NCI-H146 treated with DMSO at 0.1 percent for 48 hours (cell line): Measurements from ENCODE around the gene RPL18.
A peak's percentile ranks its signal among the peaks of the same experiment; 100 is the strongest.
"Not testable (repeated sequence)": the region's sequence is repeated elsewhere in the genome, so short reads cannot be mapped to it uniquely, and the experiment has no call there.

Source experiments
- DNase-seq: peaks from one replicate; lab custom pipeline; 2025; ENCODE audit not compliant: unreplicated experiment; lab: John Stamatoyannopoulos, UW

The RPL18 gene

DNA sequence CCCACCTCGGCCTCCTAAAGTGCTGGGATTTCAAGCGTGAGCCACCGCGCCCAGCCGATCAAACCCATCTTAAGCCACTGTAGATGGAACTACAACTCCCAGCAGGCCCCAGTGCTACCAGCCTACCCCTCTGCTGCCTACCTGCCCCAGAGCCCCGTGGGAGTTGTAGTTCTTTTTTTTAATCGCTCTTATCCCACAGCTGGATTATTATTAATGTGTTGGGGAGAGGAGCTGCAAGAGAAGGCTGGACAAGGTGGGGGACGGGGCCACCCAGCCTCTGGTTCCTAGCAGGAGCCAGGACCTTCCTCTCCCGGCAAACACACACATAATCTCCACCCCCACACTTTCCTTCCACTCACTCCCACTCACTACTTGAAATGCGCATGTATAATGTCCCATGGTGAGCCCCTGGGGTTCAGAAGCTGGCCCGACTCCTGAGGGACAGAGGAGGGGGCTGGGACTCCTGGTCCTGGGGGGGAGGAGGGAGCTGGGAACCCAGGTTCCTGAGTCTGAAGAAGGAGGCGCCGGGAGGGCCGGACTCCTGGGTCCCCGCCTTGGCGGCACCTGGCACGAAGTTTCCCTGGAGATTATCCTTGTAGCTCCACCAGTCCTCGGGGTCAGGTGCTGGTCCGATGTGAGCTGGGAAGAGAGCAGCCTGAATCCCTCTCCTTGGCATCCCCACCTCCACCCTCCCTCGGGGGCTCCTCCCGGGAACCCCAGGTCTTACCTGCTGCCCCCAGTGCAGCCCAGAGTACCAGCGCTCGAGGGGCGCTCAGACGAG lies 26.1 kb upstream of the RPL18 start:
- DNase-seq: peak; percentile 48

DNA sequence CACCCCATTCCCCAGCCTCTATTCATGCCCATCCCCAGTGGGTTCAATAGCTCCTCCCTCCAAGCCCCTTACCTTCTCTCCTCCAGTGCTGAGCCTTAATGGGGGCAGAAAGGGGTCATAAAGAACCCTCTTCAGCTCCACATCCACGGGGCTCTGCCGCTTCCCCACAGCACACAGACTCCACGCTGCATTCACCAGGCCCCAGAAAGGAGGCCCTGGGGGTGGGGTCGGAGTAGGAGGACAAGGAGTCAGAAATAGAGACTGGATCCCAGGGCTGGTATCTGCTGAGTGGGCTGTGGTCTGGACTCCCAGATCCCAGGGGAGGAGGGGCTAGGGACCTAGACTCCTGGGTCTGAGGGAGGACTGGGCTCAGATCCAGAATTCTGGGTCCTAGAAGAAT lies 25.4 kb upstream of the RPL18 start:
- no peak for DNase-seq

DNA sequence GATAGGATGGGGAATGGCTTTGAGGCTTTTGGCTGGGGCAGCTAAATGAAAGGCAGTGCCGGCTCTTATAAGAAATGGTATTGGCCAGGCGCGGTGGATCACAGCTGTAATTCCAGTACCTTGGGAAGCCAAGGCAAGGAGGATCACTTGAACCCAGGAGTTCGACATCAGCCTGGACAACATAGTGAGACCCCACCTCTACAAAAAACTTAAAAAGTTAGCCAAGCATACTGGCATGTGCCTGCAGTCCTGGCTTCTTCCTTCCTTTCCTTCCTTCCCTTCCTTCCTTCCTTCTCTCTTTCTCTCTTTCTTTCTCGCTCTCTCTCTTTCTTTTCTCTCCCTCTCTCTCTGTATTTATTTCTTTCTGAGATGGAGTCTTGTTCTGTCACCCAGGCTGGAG lies 23.9 kb upstream of the RPL18 start:
- DNase-seq: no peak

DNA sequence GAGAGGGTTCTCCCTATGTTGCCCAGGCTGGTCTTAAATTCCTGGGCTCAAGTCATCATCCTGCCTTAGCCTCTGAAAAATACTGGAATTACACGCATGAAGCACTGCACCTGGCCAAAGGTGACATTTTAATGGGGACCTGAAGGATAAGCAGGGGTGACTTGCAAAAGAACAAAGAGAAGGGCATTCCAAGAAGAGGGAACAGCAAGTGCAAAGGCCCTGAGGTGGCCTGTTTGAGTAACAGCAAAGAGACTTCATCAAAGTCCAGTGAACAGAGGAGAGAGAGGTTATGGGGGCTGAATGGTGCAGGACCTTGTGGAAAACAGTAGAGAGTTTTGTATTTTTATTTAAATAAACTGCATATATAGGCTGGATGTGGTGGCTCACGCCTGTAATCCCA lies 22.9 kb upstream of the RPL18 start:
- DNase-seq: no peak

DNA sequence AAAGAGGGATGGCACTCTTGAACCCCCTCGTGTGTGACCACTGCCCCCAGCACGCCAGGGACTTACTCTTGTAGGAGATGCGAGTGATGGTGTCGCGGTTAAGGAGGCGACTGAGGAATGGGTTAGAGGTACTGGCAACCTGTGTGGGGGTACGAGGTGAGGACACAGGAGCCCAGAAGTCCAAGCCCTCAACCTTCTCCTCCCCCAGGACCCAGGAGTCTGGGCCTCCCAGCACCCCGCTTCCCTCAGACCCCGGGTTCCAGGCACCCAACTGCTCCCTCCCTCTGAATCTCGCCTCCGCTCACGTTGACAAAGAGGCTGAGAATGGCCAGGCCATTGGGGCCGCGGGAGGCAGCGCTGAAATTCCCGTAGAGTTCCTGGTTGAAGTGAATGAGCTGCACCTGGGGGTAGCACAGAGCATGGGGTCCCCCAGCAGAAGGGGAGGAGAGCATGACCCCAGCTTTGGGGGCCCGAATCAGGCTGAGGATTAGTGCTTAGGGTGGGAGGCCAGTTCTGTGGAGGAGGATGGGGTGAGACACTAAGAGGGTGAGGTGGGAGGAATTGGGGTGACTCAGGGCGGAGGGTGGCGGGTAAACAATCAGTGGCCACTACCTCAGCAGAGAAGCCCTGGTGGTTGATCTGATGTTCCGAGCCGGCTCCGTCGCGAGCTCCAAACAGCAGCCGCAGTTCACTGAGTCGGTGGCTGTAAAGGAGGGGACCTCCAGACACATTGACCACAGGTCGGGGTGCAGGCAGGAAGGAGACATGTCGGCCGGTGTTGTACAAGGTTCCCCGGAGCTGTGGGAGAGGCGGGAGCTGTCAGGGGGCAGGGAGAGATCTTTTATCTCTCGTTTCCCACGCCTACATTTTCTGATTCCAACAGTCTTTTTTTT lies 20.8 kb upstream of the RPL18 start:
- no peak for DNase-seq

DNA sequence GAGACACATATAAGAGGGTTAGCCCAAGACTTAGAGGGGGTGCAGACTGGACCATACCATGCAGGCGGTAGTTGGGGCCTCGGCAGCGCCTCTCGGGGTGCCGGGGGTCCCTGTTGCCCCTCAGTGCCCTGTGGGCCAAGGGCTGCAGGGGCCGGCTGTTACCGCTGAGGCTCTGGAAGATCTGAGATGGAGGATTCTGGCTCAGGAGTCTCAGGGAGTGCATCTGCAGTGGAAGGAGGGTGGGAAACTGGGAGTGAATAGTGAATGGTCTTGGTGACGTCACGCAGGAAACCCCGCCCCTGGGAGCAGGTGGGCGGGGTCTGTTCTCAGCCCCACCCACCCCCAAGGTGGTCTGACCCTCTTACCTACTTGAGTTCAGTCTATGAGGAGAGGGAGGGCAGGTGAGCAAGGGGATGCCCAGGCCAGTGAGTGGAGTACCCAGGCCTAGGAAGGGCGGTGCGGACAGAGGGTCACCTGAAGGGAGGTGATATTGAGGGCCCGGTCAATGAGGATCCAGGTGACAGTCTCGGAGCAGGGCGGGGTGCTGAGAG lies 19.9 kb upstream of the RPL18 start:
- no peak for DNase-seq

DNA sequence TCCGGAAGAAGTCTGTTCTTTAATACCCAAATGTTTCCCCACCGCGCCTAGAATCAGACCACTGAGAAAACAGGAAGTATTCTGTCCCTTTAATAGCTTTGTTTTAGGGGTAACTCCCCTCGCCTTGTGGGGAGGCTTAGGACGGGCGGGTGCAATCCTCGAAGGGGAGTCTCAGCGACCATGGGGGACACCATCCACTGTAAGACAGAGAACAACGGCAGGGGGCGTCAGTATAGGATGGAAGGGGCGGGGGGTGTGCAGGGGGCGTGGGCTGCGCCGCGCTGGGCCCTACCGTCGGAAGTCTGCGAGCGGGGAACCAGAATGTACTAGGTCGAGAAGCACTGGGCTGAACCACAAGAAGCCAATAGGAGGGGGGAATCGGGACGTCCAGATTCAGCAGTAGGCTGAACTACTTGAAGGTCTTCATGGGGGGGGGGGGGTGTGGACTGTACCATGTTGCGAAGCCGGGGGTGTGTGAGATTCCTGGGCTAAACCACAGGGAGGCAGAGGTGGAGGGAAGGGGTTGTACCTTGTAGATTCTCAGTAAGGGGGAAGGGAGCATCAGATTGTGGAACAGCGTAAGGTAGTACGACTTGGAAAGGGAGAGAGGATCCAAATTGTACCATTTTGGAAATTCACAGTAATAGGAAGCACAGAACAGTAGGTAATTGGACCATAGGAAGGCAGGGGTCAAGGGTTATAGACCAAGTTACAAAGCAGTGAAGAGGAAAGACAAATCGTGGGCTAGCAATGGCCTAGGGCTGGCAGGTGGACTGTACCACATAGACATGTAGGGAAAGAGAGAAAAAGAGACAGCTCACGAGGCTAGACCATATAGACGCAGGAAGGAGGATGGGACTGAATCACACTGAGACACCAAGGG lies 19.2 kb upstream of the RPL18 start:
- DNase-seq: peak; percentile 77

DNA sequence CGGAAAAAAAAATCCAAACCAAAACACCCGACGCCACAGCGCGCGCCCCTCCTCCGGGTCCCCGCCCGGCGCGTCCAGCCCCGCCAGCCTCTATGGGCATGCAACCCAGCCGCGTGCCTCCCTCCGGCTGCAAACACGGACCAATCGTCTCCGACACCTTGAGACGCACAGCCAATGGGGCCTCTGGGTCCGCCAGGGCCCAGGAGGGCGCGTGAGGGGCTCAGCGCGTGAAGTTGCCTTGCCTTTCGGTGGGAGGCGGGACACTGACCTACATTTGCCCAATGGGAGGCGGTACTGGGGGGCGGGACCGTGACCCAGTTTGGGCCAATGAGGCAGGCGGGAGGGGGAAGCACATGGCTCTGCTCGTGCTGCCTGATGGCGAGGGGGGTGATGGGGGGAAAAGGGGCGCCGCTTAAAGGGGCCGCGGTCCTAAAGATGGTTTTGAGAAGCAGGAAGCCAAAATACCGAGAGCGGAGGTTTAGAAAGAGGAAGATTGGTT lies 18.5 kb upstream of the RPL18 start:
- DNase-seq: peak; percentile 96

DNA sequence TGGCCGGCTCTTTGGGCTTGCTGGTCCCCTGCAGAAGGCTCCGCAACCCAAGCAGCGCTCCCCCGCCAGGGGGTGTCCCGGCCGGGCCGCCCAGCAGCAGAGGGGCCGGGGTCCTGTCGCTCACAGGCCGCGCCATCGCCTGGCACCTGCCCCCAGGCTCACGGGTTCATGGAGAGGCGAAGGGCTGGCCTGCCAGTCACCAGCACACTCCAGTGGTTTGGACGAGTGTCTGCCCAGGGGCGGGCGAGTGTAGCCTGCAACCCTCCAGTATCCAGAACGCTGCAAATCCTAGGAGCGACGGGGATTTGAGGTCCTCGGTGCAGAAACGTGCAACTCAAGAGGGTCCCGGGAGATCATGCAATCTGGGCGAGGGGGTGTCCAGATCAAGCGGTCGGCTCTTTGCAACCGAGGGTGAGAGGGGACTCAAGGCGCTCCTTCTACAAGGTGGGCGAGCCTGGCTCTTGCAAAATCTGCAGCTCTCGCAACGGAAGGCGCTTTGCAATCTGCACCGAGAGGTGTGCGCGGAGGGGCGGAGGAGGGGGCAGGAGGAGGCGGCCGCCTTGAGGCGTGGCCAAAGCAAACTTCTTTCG lies 18.0 kb upstream of the RPL18 start, which contains the start of gene DBP:
TSS of gene DBP (minus strand) at position 521 of the 590 bp plus-strand sequence. CDS start at position 136, 385 bp downstream.
- peak; percentile 38 for DNase-seq

DNA sequence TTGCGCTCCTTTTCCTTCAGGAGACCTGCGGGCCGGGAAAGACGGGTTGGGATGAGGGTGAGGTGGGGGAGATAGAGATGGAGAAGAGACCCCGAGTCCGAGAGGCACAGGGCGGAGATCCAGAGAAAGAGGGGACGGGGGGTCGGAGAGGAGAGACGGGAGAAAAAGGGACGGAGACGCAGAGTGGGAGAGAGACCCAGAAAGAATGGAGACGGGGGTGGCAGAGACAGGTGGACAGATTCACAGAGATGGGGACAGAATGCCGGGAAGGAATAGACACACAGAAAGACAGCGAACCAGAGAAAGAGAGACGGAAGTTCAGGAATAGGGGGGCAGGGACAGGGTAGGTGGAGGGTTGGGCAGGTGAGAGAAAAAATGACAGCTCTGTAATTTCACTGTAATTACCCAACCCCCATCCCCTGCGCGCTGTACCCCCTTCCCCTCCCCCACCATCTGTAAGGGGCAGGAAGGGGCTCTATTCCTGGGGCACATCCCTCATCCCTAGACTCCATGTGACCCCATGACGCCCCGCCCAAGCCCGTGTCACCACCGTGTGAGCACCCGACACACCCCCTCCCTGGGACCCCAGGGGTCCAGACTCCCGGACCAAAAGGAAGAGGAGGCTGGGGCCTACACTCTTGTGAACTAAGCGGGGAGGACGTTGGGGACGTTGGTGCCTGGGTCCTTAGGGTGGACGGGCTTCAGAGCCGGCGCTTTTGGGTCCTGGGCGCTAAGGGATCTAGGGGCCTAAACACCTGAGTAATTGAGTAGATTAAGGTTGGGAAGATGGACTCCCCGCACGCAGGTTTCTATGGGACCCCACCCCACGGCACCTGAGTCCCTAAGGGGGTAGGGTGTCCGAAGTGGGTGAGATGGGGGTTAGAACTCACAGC lies 17.2 kb upstream of the RPL18 start:
- DNase-seq: no peak

DNA sequence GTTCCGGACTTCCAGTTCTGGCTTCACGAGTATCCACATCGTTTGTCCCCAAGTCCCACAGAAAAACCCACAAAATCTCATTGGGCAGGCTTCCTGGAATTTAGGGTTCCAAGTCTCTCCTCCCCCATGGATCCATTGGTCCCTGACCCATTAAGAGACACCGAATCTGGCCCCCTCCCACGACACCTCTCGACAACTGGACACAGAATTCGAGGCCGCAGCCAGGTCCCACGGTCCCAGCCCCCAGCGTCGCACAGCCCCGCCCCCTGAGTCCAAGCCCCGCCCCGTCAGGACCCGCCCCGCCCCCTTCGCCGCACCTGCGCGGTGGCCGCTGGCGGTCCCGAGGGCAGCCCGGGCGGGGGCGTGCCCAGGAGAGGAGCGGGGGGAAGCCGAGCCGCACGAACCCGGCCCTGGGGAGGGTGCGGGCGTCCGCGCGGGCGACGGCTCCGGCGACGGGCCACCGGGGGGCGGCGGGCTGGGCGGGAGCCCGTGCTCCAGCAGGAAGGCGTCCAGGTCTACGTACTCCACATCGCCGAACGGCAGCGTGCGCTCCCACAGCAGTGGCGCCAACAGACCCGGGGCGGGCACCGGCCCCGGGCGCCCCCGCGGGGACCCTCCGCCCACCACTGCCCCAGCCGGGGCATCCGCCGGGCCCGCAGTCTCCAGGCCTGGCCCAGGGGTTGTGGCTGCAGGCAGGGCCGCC lies 16.4 kb upstream of the RPL18 start:
- peak; percentile 27 for DNase-seq

DNA sequence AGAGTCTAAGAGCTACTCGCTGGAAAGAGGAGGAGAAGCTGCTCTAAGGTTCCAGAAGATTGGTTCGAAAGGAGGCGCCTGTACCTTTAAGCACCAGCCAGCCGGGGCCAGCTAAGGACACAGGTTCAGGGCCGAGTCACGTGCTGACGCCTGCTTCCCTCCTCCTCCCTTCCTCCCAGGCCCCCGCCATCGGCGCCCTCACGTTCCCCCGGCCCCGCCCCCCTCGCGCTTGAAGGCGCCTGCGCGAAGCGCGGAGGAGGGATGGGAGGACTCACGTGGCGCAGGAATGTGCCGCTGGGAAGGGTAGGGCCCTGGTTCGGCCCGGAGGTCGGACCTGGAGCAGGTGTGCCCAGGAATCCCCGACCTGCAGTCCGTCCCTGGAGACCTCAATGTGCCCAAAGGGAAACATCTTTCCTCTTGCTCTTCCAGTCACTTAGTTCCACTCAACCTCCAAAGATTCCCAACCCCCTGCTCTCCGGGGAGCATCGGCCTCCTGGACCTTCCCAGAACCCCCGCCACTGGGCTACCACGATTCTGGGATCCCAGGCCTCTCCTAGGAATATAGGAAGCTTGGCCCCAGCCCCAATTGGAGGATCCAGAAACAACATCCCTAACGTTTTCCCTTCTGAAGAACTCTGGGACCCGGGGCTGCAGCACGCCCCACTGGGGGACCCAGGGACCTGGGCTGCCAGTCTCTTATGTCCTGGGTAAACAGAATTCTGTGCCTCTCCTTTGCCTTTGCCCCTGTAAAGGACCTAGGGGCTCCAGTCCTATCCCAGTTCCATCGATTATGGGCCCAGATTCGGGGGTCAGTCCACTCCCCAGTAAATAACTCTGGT lies 15.7 kb upstream of the RPL18 start:
- peak; percentile 91 for DNase-seq

DNA sequence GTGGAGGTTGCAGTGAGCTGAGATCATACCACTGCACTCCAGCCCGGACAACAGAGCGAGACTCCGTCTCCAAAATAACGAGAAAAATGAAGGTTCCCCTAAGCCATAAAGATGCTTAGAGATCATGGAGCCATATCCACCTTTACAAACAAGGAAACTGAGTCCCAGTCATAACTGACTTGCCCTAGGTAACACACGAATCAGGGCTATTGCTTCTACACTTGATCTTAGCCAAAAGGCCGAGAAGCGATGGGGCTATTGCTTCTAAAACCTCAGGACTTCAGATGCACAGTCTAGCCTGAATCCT lies 15.0 kb upstream of the RPL18 start:
- DNase-seq: no peak

DNA sequence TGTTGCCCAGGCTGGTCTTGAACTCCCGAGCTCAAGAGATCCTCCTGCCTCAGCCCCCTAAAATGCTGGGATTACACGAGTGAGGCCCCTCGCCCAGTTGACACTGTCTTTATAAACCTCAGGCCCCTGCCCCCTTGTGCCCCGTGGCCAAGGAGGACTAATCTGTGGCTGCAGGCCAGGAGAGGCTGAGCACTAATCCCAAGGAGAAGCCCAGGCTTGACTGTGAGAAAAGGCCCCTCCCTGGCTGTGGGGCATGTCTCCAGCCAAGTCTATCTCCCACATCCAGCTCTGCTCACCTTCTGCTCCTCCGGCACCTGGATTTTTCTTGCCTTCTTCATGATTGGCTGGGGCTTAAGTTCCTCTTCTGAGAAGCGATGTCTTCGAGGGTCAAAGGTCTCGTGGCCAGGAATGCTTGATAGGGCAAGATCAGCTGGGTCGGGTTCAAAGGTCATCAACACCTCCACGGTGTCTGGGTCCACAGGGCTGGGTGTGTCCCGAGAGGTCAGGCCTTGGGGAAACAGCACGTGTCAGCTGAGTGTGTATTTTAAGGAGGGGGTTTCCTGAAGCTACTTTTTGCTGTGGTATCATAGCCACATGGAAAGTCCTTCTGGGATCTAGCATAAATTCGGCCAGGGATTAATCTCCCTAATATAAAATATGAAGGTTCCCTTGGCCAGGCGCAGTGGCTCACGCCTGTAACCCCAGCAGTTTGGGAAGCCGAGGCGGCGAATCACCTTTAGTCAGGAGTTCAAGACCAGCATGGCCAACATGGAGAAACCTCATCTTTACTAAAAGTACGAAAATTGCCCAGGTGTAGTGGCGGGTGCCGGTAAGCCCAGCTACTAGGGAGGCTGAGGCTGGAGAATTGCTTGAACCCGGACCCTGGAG lies 14.4 kb upstream of the RPL18 start:
- DNase-seq: no peak

DNA sequence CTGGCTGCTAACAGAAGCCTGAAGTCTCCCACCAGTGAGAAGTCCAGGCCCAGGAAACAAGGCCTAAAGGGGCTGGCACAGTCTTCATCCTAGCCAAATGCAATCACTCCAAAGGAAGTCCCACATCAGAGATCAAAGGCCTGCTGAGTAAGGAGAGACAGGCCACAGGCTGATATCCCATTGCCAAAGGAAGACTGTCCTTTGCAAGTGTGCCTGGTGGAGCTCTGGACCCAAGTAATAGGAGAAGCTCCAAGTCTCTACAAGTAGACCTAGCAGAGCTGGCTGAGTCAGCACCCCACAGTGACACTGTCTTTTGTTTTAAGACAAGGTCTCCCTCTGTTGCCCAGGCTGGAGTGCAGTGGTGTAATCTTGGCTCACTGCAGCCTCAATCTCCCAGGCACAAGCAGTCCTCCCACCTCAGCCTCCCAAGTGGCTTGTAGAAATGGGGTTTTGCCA lies 13.7 kb upstream of the RPL18 start:
- DNase-seq: no peak

DNA sequence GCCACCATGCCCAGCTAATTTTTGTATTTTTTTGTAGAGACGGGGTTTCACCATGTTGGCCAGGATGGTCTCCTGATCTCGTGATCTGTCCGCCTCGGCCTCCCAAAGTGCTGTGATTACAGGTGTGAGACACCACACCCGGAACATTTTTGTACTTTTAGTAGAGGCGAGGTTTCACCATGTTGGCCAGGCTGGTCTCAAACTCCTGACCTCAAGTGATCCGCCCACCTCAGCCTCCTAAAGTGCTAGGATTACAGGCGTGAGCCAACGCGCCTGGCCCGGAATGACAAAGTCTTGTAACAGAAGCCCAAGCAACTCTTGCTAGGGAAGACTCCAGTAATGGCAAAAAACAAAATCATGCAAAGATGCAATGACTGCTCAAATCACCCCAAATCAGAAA lies 13.3 kb upstream of the RPL18 start:
- DNase-seq: not testable (repeated sequence)

DNA sequence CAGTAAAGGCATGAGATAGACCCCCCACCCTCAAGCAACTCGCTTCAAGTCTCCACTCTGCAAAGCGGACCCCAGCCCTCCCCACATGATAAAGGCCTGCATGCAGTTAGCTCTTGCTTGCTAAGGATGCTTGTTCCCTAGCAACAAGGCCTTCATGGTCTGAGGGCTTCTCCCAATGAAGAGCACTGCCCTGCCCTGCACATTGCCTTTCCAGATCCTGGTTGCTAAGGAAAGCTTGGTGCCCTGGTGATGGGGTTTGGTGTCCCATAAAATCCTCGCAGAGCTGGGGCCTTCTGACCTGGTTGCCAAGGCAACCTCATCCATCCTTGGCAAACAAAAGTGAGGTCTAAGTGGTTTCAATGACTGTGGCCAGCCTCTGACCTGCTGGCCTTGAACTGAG lies 12.2 kb upstream of the RPL18 start:
- DNase-seq: no peak
